Uterus (tissue), 2 donors: ENCODE results near the gene EPHB2.

Experiments
- CTCF ChIP-seq, 4 experiments: fragments of 200-600 bp in 2 of 4; fragments of 450-650 bp in 2 of 4; sonication (generic) in 2 of 4; IDR thresholded peaks; one replicate each; pipeline ENCODE4 v1.5.1; 2016 to 2019; ENCODE audit warnings: antibody characterized with exemption in 4 of 4, mild to moderate bottlenecking in 2 of 4, moderate library complexity in 1 of 4
- POLR2A ChIP-seq, 2 donors: fragments of 450-650 bp; IDR thresholded peaks; one replicate each; pipeline ENCODE4 v1.6.1; 2016; ENCODE audit warnings: antibody characterized with exemption in 2 of 2, mild to moderate bottlenecking in 1 of 2, moderate library complexity in 1 of 2

- TF ChIP-seq POLR2A (IDR thresholded peaks at IDR 0.05) = no peak
- TF ChIP-seq CTCF (IDR thresholded peaks at IDR 0.05) = no peak
Measured at GRCh38 chr1:22828484-22829308, 118.1 kb downstream of the EPHB2 start.
